ENCODE results near the gene POLR3GL. TPM values are rescaled to one million over a fixed set of nuclear protein-coding genes. Genes with fewer than 3 reads are reported as not detected.

POLR3GL gene
- total RNA-seq, 1 donor, result 15.7 TPM

DNA sequence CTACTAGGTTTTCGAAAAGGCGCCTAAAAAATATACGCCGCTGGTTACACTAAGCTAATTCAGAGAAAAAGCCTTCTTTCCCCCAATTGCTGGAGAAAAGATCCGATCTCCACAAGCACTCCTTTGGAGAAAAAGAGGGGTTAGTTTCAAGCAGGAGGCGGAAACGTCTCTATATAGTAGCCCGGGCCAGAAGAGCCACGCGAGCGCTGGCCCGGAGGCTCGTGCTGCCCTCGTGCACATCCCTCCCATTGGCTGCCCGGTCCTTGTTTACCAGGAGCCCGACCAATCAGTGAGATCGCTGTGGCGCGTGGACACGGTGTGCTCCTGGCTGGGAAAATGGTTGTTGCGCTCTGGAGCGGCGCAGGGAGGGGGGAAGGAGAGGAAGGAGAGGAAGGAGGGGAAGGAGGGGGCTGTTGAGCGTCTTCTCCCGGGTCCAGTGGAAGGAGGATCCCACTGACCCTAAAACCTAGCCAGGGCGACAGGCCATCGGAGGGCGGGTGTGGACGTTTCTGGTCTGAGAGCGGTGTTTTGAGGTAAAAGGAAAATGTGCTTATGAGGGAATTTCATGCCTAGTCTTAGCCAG, 32.0 kb downstream of the POLR3GL start, which contains the start of gene TXNIP:
TSS of gene TXNIP (minus strand) at position 147 of the 583 bp plus-strand sequence. CDS start 313 bp downstream, outside the sequence.
- DNase-seq (ENCODE audit: low read depth), result peak; percentile 97
- TF ChIP-seq, protein P1, sequence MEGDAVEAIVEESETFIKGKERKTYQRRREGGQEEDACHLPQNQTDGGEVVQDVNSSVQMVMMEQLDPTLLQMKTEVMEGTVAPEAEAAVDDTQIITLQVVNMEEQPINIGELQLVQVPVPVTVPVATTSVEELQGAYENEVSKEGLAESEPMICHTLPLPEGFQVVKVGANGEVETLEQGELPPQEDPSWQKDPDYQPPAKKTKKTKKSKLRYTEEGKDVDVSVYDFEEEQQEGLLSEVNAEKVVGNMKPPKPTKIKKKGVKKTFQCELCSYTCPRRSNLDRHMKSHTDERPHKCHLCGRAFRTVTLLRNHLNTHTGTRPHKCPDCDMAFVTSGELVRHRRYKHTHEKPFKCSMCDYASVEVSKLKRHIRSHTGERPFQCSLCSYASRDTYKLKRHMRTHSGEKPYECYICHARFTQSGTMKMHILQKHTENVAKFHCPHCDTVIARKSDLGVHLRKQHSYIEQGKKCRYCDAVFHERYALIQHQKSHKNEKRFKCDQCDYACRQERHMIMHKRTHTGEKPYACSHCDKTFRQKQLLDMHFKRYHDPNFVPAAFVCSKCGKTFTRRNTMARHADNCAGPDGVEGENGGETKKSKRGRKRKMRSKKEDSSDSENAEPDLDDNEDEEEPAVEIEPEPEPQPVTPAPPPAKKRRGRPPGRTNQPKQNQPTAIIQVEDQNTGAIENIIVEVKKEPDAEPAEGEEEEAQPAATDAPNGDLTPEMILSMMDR (IDR thresholded peaks at IDR 0.05; ENCODE audit: insufficient read depth, low read length), result no peak
- peak within 1 kb of the TSS; percentile 99 for H3K4me3 ChIP-seq (ENCODE audit: low read depth, low read length)

DNA sequence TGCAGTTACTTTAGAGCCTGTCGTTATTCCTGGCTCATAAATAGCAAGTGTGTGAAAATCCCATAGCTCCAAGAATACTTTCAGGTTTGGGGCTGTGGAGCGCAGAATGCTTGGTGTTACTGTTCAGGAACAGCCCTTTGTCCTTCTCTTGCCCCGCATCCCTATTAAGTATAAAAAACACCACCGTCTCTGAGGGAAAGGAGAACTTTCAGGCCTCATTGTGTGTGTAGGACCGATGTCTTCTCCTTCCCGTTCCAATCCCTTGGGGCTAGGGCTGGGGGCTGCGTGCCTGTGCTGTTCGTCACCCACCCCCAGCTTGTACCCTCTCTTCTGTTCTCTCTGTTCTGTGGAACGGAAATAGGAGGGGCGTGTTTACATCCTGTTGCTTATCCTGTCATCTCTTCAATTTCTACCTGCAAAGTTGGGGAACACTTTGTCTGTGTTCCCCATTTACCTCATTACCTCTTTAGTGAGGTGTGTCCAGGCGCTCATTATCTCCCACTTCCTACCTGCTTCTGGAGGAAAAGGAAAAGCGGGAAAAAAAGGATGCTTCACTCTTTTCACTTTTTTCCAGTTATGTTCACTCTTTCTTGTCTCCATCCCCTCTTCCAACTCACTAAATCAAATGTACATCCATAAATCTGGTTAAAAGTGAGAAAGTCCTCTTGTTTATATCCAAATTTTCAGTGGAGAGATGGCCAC, 32.7 kb downstream of the POLR3GL start:
- peak overlapping the region; percentile 73 for H3K4me3 ChIP-seq (ENCODE audit: low read depth, low read length)
- DNase-seq (ENCODE audit: low read depth), result no peak
- TF ChIP-seq, protein P1 (IDR thresholded peaks at IDR 0.05; ENCODE audit: insufficient read depth, low read length), result no peak

DNA sequence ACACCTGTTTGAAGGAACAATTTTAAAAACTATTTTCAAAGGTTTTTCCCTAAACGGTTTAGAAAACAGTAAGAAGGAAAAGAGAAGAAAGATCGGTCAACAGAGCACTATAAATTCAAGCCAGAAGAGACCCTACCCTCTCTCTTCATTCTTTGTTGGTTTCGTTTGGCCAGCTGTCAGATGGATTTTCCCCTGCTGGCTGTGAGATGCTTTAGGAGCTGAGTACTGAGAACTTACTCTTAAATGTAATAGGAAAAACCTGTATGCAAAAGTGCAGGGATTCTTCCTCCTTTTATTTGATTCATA, 33.2 kb downstream of the POLR3GL start:
- no peak overlapping the region for H3K4me3 ChIP-seq (ENCODE audit: low read depth, low read length)

DNA sequence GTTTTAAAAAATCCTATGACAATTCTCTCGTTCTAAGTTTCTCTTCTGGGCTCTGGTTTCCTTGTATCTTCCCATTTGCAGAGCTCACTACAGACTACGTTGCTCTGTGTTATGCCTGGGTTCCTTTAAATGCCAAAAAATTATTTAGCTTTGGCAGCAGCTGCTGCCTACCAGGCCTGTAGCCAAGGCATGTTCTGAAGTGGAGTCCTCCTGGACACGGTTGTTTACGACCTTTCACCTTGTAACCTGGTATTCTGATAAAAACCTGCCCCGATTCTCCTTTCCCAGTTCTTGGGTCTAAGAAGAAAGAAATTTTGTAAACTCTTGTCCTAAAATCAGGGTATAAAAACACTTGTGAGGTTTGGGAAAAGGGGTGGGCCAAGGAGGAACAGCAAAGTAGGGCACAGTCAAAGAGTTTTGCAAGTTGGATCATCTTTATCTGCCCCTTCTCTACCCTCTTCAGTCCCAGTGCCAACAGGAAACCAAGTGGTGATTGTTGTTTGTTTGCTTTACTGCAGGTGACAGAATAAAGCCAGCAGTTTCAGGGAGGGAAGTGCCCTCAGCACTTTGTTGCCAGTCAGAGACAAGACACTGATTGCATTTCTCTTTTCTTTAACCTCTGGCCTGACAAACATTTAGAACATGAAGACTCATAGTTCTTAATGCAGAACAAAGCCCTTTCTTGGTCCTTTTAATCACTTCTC, 35.0 kb downstream of the POLR3GL start:
- DNase-seq (ENCODE audit: low read depth), result peak; percentile 47
- no peak overlapping the region for H3K4me3 ChIP-seq (ENCODE audit: low read depth, low read length)
- TF ChIP-seq, protein P1 (IDR thresholded peaks at IDR 0.05; ENCODE audit: insufficient read depth, low read length), result no peak

More for the DNA sequence above, 33.2 kb downstream of the POLR3GL start:
- DNase-seq (ENCODE audit: low read depth), result no peak
- TF ChIP-seq, protein P1 (IDR thresholded peaks at IDR 0.05; ENCODE audit: insufficient read depth, low read length), result peak; percentile 19

DNA sequence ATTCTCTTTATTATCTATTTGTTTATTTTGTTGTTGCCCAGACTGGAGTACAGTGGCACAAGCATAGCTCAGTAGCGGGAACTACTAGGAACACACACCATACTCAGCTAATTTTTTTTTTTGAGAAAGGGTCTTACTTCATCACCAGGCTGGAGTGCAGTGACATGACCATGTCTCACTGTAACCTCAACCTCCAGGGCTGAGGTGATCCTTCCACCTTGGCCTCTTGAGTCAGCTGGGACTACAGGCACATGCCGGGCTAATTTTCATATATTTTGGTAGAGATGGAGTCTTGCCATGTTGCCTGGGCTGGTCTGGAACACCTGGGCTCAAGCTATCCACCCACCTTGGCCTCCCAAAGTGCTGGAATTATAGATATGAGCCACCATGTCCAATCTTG, 37.2 kb downstream of the POLR3GL start:
- H3K4me3 ChIP-seq (ENCODE audit: low read depth, low read length), result no peak overlapping the region
- TF ChIP-seq, protein P1 (IDR thresholded peaks at IDR 0.05; ENCODE audit: insufficient read depth, low read length), result no peak
- no peak for DNase-seq (ENCODE audit: low read depth)

DNA sequence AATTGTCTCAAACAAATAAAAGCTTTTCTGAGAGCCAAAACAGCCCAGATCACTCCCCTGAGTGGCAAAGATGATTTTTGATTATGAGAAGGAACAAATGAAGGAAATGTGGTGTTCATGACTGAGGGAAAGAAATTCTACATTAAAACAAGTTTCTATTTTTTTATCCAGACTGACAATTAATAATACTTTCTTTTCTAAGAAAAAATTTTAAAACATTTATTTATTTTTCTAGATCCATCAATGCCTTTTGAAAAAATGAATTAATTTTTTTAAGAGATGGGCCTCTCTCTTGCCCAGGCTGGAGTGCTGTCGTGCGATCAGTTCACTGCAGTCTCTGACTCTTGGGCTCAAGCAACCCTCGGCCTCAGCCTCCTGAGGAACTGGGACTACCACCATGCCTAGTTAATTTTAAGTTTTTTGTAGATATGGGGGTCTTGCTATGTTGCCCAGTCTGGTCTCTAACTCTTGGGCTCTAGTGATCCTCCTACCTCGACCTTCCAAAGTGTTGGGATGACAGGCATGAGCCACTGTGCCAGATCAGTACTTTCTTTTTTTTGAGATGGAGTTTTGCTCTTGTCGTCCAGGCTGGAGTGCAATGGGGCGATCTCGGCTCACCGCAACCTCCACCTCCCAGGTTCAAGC, 43.1 kb downstream of the POLR3GL start:
- DNase-seq (ENCODE audit: low read depth), result no peak
- TF ChIP-seq, protein P1 (IDR thresholded peaks at IDR 0.05; ENCODE audit: insufficient read depth, low read length), result no peak
- H3K4me3 ChIP-seq (ENCODE audit: low read depth, low read length), result no peak overlapping the region

All from fibroblast of the aortic adventitia (primary cell).